Ovary (tissue), 3 donors: ENCODE measurements around the gene CENPF.

Source experiments
- EP300 ChIP-seq: sonication (generic); formaldehyde crosslinking; IDR thresholded peaks from one replicate; pipeline ENCODE4 v1.6.1; 2017; ENCODE audit warnings: antibody characterized with exemption
- POLR2A ChIP-seq: fragments of 450-650 bp; IDR thresholded peaks from one replicate; pipeline ENCODE4 v1.6.1; 2017; ENCODE audit warnings: antibody characterized with exemption, mild to moderate bottlenecking, moderate library complexity
- TF ChIP-seq, protein P1 (sequence below), 3 donors: fragments of 450-650 bp in 2 of 3; fragments of 200-600 bp in 1 of 3; IDR thresholded peaks; one replicate each; pipeline versions ENCODE4 v1.5.1 to v1.8.0; 2016 to 2022; ENCODE audit warnings: antibody characterized with exemption in 3 of 3, mild to moderate bottlenecking in 1 of 3
- donor health status: DM: no; HTN: no; CAD: no.

- TF ChIP-seq, protein P1, sequence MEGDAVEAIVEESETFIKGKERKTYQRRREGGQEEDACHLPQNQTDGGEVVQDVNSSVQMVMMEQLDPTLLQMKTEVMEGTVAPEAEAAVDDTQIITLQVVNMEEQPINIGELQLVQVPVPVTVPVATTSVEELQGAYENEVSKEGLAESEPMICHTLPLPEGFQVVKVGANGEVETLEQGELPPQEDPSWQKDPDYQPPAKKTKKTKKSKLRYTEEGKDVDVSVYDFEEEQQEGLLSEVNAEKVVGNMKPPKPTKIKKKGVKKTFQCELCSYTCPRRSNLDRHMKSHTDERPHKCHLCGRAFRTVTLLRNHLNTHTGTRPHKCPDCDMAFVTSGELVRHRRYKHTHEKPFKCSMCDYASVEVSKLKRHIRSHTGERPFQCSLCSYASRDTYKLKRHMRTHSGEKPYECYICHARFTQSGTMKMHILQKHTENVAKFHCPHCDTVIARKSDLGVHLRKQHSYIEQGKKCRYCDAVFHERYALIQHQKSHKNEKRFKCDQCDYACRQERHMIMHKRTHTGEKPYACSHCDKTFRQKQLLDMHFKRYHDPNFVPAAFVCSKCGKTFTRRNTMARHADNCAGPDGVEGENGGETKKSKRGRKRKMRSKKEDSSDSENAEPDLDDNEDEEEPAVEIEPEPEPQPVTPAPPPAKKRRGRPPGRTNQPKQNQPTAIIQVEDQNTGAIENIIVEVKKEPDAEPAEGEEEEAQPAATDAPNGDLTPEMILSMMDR (IDR thresholded peaks at IDR 0.05), result no peak
- TF ChIP-seq POLR2A (no peak), EP300 (no peak)
These were observed 14.3 kb downstream of the CENPF start for GRCh38 chr1:214617246-214617645.
